ENCODE results near the gene NAA80.
"Not testable (repeated sequence)": the region's sequence is repeated elsewhere in the genome, so short reads cannot be mapped to it uniquely, and the experiment has no call there.

The NAA80 gene

DNA sequence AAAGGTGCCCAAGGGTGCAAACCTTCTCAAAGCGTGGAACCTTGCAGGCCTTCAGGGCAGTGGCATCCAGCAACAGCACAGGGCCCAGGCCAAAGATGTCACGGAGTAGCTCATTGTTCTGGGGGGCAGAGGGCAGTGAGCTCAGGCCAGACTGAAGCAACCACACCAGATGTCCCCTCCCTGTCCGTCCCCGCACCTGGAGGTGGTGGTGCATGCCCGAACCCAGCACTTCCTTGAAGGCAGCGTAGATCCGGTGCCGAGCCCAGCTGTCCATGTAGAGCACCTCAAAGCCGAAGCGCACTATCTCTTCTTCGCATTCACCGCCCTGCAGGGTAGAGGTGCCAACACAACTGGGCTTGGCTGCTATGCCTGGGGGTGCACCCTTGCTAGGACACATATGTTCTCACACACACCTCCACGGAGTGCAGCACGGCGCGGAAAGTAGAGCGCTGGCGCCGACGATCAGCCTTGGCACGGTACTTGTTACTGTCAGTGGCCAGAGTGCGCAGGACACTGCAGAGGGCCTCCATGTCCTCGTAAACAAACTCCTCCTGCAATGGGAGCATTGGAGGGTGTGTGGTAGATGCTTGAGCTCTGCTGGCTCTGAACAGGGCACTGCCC lies 10.7 kb downstream of the NAA80 start:
- DNase-seq = no peak

DNA sequence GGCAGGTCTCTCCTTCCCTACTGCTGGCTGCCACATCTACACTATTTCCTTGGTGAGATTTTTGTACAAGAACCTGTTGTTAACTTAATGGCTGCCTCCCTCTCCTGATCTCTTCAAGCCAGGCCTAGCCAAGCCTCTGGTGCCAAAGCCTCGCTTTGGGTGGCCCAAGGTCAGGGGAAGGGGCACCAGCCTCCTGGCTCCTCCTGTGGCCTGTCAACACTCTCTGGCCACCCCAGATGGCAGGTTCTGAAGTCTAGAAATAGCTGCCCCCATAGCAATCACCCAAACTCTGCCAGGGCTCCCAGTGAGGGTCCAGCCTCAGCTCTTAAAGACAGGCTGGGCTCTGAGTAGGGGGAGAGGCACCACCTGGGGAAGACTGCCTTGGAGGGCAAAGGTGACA lies 11.9 kb downstream of the NAA80 start:
- DNase-seq = no peak

DNA sequence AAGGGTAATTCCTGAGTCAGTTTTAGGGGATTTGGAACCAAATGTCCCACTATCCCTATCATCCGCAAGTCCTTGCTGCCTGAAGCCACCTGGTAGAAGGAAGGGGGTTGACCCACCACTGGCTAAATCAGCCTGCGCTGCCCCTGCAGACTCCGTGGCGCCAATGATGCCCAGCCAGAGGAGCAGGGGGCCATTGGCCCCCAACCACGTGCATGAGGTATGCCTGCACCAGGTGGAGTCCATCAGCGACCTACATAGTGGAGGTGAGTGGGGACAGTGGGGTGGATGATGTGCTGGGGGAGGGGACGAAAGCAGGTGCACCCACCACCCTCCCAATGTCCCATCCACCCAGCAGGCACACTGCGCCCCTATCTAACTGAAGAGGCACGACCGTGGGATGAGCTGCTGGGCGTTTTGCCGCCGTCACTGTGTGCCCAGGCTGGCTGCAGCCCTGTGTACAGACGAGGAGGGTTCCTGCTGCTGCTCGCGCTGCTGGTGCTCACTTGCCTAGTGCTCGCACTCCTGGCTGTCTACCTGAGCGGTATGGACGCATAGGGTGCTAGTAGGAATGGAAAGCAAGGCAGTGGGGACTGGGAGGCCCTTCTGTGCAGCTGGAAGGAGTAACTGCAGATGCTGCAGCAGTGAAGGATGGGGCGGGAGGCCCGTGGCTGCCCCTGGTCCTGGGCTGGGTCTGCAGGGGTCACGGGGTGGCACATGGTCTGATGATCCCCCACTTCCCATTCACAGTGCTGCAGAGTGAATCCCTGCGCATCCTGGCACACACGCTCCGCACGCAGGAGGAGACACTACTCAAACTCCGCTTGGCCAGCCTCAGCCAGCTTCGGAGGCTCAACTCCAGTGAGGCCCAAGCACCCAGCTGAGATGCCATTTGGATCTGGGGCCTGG lies 12.6 kb downstream of the NAA80 start:
- no peak for DNase-seq

DNA sequence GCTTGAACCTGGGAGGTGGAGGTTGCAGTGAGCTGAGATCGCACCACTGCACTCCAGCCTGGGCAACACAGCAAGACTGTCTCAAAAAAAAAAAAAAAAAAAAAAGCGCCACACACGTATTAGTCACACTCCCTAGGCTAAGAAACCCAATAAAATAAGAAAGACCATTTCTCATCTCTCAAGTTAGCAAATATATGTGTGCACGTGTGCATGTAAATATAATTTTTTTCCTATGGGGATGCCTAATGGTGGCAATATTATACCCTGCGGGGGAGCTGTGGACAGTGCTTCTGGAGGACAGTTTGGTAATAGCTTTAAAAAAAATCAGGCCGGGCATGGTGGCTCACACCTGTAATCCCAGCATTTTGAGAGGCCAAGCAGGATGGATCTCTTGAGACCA lies 15.1 kb downstream of the NAA80 start:
- not testable (repeated sequence) for DNase-seq

DNA sequence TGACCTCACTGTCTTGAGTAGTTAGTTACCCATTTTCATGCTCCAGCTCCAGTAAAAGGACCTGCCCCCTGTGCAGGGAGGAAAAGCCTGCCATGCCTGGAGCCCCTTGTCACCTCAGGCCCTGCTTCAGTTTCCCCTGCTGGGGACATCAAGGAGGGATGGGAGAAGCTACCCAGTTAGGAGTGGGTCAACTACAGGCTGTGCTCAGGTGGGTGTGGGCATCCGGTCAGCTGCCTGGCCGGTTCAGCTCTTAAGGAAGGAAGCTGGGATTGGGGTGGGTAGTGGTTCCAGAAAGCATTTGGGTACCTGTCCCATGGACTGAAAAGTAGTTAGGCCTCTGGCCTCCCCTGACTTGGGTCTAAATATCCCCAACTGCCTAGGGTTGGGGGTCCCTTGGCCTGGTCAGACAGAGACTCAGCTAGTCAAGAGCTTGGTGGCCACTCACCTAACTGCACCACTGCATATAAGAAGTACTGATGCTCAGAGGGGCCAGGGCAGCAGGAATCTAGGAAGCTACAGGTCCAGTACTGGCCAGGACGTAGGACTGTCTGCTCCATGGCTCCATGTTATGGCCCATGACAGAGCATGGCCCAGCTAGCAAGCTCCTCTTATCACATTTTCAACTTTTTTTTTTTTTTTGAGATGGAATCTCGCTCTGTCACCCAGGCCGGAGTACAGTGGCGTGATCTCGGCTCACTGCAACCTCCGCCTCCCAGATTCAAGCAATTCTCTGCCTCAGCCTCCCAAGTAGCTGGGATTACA lies 19.8 kb downstream of the NAA80 start:
- no peak for DNase-seq

DNA sequence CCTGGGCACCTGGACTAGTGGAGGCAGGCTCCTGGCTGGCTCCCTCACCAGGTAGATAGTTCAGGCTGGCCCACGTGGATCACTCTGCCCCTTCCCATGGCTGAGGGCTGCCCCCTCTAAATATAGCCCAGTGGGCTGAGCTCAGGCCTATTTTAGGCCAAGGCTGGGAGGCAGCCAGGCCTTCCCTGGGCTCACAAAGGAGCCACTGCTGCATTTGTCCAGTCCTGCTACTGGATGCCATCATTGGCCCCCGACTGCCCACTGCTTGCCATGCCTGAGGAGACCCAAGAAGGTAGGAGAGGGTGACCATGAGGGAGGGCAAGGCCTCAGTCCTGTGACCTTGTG lies 20.4 kb downstream of the NAA80 start, which contains the start of gene LSMEM2:
LSMEM2 (plus strand) TSS at position 208 of the 345 bp plus-strand sequence; CDS start at position 235, 27 bp downstream.
- DNase-seq = no peak

DNA sequence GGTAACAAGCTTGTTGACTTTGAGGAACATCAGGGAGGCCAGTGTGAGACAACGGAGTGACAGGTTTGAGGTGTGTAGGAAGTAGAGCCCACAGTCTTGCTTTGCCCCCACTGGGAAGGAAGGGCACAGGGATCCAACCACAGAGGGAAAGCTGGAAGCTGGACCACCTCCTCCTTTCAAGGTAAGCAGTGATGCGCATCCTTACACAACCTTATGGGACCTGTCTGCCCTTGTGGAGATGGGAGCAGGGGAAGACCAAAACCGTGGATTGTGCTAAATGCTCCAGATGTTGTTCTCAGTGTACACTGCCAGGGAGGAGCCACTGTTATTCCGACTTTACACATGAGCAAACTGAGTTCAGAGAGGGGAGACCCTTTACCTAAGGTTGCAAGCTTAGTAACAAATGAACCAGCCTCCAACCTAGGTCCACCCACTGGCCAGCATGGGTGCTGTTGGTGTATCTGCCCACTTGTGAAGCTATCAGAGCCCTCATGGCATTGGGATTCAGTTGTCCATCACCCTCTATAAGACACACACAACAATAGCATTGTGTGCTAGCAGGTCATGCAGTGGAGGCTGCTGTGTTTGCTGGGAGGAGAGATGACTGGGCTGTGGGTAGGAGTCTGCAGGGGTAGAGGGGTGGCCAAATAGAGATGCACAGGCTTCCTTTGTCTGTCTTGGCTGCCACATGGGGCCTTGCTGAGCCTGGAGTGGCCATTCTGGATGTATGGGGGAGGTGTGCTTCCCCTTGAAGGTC lies 20.9 kb downstream of the NAA80 start:
- DNase-seq = no peak

DNA sequence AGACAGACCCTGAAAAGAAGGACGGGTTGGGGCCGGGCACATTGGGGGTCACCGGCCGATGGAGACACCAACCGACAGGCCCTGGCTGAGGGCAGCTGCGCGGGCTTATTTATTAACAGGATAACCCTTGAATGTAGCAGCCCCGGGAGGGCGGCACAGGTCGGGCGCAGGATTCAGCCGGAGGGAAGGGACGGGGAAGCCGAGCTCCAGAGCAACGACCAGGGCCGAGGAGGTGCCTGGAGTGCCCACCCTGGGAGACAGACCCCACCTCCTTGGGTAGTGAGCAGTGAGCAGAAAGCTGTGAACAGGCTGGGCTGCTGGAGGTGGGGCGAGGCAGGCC lies 22.5 kb downstream of the NAA80 start:
- DNase-seq = no peak

DNA sequence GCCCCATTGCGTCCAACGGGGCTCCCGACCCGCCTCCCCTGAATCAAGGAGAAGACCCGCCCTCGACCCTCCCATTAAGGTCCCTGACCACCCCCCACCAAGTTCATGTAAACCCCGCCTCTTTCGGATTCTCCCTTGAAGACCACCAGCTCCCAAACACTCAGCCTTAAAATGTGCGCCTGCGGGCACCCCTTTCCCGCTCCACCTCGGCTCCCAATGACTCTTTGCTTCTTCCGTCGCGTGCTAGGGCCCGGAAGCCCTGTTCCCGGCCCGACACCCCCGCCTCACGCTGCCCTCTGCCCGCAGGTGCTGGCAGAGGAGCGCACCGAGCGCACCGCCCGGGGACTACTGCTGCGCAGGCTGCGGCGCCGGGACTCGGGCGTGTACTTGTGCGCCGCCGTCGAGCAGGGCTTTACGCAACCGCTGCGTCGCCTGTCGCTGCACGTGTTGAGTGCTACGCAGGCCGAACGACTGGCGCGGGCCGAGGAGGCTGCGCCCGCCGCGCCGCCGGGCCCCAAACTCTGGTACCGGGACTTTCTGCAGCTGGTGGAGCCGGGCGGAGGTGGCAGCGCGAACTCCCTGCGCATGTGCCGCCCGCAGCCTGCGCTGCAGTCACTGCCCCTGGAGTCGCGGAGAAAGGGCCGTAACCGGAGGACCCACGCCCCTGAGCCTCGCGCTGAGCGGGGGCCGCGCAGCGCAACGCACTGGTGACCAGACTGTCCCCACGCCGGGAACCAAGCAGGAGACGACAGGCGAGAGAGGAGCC lies 23.0 kb downstream of the NAA80 start:
- DNase-seq = no peak

DNA sequence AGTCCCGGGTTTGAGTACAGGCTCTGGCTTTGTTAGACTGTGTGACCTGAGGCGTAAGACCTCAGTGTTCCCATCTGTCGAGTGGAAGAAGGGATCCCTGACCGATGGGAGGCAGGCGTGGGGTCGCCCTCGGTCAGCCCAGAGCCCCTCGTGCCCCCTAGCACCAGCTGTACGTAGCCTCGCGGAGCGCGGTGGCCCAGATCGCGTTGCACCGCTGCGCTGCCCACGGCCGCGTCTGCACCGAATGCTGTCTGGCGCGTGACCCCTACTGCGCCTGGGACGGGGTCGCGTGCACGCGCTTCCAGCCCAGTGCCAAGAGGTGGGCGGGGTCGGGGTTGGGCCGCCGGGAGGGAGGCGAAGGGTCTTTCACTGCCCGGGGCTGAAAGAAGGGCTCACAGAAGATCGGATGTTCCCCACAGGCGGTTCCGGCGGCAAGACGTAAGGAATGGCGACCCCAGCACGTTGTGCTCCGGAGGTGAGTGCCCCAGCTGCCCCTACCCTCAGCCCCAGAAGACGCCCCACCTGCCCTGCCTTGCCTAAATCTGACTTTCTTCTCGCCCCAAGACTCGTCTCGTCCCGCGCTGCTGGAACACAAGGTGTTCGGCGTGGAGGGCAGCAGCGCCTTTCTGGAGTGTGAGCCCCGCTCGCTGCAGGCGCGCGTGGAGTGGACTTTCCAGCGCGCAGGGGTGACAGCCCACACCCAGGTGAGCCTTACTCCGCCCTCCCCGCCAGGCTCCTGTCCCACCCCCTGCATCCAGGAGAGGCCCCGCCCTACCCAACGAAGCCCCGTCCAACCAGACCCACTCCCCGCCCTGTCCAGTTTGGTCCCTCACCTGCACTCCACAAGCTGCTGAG lies 23.8 kb downstream of the NAA80 start:
- no peak for DNase-seq

DNA sequence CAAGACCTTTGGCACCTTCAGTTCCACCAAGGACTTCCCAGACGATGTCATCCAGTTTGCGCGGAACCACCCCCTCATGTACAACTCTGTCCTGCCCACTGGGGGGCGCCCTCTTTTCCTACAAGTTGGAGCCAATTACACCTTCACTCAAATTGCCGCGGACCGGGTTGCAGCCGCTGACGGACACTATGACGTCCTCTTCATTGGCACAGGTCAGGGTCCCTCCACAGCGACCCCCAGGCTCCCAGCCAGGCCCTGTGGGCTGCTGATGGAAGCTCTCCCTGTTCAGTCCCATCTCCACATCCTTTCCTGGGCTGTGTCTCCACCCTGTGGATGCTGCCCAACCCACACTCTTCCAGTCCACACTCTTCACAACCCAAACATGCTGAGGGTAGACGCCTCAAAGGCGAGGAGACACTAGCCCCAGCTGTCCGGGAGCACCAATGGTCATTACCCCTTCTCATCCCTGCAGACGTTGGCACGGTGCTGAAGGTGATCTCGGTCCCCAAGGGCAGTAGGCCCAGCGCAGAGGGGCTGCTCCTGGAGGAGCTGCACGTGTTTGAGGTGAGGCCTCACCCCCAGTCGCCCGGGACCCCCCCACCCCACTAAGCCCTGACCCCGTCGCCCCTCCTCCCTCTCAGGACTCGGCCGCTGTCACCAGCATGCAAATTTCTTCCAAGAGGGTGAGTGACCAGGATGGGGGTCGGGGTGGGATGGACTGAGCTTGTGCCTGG lies 24.7 kb downstream of the NAA80 start:
- DNase-seq = peak; percentile 77

DNA sequence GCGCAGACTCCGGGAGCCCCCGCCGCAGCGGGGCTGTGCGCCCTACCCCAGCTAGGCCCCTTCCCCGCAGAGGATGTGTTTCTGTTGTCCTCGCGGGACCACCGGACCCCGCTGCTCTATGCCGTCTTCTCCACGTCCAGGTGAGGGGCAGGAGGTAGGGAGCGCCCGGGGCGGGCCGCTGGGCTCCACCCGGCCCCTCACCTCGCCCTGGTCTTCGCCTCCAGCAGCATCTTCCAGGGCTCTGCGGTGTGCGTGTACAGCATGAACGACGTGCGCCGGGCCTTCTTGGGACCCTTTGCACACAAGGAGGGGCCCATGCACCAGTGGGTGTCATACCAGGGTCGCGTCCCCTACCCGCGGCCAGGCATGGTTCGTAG lies 25.5 kb downstream of the NAA80 start:
- DNase-seq = no peak

DNA sequence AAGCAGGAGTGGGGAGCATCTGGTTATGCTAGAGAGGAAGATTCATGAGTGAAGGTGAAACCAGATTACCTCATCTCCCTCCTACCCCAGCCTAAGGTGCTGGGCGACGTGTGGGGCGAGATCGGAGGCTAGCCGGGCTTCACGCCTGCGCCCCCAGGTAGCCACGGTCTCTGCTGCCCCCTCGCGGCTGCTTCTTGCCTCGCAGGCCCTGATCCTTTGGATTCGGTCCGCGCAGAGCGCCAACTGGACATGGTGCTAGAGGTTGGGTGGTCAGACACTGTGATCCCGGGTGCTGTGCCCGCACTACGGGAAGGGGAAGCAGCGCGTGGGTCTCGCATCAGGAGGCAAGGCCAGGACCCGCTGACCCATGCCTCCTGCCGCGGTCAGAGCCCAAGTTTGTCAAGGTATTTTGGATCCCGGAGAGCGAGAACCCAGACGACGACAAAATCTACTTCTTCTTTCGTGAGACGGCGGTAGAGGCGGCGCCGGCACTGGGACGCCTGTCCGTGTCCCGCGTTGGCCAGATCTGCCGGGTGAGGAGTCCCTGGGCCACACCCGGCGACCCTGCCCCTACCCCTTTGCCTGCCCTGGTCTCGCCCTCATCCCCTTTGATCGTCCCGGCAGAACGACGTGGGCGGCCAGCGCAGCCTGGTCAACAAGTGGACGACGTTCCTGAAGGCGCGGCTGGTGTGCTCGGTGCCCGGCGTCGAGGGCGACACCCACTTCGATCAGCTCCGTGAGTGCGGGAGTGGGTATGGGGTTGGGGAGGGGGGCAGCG lies 26.1 kb downstream of the NAA80 start:
- DNase-seq = peak; percentile 88

DNA sequence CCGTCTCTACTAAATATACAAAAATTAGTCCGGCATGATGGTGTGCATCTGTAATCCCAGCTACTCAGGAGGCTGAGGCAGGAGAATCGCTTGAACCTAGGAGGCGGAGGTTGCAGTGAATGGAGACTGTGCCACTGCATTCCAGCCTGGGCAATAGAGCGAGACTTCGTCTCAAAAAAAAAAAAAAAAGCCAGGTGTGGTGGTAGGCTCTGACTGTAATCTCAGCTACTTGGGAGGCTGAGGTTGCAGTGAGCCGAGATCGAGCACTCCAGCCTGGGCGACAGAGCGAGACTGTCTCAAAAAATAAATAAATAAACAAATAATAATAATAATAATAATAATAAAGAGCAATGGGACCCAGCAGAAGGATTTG lies 26.7 kb downstream of the NAA80 start:
- DNase-seq = not testable (repeated sequence)

DNA sequence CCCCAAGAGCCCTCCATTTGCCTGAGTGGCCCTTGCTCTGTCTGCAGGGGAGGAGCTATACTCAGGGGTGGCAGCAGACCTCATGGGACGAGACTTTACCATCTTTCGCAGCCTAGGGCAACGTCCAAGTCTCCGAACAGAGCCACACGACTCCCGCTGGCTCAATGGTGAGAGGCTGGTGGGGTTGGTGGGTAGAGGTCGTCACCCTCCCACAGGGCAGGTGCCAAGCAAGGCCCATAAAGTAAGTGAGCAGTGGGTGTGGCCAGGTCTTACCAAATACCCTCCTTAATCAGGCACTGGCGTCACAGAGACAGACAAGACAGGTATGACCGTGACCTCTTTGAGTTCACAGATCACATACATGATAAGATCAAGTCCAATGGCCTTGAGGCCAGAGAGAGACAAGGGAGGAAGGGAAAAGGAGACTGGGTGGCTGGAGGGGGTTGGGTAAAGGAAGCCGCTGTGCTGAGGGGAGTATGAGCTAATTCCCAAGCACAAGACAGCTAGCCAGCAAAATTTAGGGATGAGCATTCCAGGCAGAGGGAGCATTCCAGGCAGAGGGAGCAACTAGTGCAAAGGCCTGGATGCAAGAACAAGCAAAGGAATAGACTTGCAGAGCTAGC lies 27.8 kb downstream of the NAA80 start:
- DNase-seq = no peak

DNA sequence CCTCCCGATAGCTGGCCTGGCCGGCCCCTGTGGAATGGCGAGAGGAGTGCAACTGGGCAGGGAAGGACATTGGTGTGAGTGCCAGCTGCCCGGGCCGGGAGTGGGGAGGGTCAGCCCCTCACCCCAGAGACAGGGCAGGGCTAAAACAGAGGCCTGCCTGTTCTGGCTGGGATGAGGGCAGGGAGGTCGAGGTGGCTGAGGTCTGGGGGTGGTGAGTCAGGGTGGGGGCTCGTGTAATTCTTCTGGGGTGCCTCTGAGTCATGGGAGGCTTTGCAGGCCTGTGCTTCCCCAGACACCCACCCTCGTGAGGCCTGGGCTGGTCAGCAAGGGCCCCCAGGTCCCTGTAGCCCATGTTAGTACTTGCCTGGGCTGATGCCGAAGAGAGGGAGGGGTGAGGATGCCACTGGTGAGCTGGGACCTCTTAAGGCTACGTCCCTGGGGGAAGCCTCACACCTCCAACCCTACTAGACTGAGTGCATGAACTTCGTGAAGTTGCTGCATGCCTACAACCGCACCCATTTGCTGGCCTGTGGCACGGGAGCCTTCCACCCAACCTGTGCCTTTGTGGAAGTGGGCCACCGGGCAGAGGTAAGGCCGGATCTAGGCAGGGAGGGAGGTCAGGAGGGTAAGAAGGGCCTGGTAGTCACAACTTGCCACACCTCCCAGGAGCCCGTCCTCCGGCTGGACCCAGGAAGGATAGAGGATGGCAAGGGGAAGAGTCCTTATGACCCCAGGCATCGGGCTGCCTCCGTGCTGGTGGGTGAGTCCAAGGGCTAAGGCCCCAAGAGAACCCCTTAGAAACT lies 28.6 kb downstream of the NAA80 start:
- no peak for DNase-seq

DNA sequence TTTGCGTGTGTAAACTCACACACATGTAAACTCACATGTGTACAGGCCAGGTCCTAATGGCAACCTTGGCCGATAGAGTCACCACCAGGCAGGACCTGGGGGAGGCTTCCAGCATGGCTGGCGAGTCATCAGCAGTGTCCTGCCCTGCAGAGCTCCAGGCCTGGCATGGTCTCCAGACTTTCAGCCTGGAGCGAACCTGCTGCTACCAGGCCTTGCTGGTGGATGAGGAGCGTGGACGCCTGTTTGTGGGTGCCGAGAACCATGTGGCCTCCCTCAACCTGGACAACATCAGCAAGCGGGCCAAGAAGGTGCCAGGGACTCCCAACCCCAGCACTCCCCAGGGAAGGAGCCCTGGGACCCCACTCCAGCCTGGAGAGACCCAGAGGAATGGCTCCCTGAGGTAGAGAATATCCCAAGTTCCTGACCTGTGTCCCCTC lies 29.2 kb downstream of the NAA80 start:
- no peak for DNase-seq

DNA sequence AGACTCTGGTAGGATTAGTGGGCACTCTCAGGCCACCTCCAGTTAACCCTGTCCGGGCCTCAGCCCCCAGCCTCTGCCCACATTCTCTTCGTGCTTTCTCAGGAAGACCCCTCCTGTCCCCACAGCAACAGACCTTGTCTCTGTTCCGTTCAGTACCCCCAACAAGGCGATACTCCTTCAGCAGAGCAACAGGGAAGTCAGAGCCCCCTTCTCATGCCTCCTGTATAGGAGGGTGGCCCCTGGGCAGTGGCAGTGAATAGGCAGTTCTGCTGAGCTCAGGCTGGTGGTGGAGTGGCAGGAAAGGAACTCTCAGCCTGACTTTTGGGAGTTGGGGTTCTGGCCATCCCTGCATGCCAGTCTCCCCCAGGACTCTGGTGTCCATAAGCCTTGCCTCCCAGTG lies 29.7 kb downstream of the NAA80 start:
- DNase-seq = no peak

All from RPMI8226 (cell line).